Spleen (tissue), 7 donors: ENCODE measurements around the gene ACP4.
"Not testable (repeated sequence)": the region's sequence is repeated elsewhere in the genome, so short reads cannot be mapped to it uniquely, and the experiment has no call there.

Source experiments
- CTCF ChIP-seq, 11 experiments: fragments of 200-600 bp in 7 of 11; fragments of 450-650 bp in 4 of 11; sonication (generic) in 4 of 11; IDR thresholded peaks in 8 of 11; conservative IDR thresholded peaks in 3 of 11; 1 replicate in 7 of 11; 2 replicates in 4 of 11; pipeline versions ENCODE4 v1.4.0 to v1.8.0; 2016 to 2021; ENCODE audit warnings: antibody characterized with exemption in 11 of 11, inconsistent platforms in 4 of 11, mild to moderate bottlenecking in 1 of 11
- POLR2A ChIP-seq, 3 donors: fragments of 450-650 bp; IDR thresholded peaks; one replicate each; pipeline ENCODE4 v1.5.1; 2017; ENCODE audit warnings: antibody characterized with exemption in 3 of 3, mild to moderate bottlenecking in 1 of 3
- POLR2AphosphoS5 ChIP-seq, 3 donors: sonication (generic); formaldehyde crosslinking; IDR thresholded peaks; one replicate each; pipeline ENCODE4 v1.5.1; 2017; ENCODE audit warnings: antibody characterized with exemption in 3 of 3
- donor health status: DM: no; HTN: no; CAD: no; lungs with moderate emphysema.
- donor health status: DM: no; HTN: no; CAD: no.
- donor health status: DM: no; HTN: no; CAD: no.

- TF ChIP-seq CTCF (IDR thresholded peaks at IDR 0.05 in 8 of 11, conservative IDR thresholded peaks at IDR 0.05 in 3 of 11); POLR2A (IDR thresholded peaks at IDR 0.05); POLR2AphosphoS5 (IDR thresholded peaks at IDR 0.05): not testable (repeated sequence)
Observed at GRCh38 chr19:50761501-50761900, 28.7 kb upstream of the ACP4 start.
